Hematopoietic multipotent progenitor cell (in vitro differentiated cells): Measurements from ENCODE around the gene PDE9A. TPM values are rescaled to one million over a fixed set of nuclear protein-coding genes. Genes with fewer than 3 reads are reported as not detected.
A peak's percentile ranks its signal among the peaks of the same experiment; 100 is the strongest.

ENCODE experiments used
- DNase-seq, 3 donors: peaks; one replicate each; pipeline ENCODE4 v3.0.0-alpha.2; 2011 to 2015; ENCODE audit warnings: low read depth in 2 of 3, low spot score in 2 of 3
- total RNA-seq: library from RNA; depleted of rRNA; stranded (reverse); fragments of >200 nt; gene quantifications from one replicate; pipeline ENCODE4 v1.2.3, GENCODE V29; 2012

The PDE9A gene
- total RNA-seq, 1 donor, result 0.27 TPM

DNA sequence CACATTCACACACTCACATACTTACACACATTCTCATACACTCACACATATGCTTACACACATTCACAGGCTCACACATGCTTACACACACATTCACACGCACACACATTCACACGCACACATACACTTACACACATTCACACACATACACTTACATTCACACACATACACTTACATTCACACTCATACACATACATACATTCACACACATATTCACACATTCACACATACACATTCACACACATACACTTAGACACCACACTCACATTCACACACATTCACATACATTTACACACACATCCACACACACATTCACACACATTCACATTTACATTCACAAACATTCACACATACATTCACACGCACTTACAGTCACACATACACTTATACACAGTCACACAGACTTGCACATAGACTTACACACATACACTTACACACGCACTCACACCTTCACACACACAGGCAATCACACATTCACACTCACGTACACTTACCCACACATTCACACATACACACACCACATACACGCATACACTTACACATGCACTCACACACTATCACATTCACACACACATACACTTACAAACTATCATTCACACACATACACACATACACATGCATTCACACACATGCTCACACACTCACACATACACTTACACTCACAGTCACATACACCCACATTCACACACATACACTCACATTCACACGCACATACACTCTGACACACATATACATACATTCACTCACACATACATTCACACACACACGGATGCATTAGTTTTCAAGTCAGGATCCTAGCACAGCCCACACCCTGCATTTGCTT lies 16.8 kb downstream of the PDE9A start:
- DNase-seq, result no peak

DNA sequence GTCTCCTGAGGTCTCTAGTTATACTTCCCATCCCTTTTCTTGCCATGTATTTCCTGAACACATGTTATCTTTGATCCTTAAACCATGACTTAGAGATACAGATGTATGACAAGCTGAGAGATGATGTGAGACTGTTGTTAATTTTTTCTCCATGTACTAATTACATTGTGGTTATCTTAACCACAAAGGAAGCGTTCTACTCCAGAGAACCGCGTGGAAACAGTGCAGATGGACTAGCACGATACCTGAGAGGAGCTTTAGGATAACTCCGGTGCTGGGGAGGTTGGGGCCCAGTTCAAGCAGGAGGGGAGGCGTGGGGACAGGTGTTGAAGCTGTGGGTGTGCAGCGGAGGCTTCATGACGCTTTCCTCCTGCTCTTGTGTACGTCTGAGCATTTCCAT lies 17.5 kb downstream of the PDE9A start:
- peak in 1 of 3 donors; percentile 42 for DNase-seq

DNA sequence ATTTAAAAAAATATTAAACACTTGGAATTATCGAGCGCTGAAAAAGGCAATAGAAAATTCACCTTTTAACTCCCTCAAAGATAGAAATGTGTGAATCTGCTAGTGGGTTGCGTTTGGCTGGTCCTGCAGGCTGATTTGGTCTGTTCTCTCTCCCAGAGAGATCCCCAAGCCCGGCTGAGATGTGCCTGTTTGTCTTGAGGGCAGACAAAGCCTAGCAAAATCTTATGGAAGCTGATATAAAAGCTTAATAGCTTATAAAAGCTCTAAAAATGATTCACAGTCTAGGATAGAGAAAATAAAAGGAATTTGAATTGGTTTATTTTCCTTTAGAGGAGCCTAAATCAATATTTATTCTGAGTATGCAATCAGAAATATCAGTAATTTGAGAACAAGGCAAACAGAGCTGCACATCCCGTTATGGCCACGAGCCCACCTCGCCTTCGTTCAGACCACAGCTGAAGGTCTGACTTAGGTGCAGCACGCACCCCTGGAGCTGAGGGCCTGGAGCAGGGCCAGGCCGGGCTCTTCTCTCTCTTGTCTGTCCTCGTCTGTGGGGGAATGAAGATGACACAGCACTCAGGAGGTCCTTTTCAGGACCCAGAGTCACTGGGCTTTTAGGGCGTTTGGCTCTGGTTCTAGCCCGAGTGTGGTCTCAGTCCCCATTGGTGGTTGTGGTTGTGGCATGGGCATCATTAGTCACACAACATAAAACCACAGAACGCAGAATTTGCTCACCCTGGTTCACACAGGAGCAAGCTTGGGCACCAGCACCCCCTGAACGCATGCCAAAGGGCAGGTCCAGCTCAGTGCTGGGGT lies 18.6 kb downstream of the PDE9A start:
- DNase-seq, result no peak

DNA sequence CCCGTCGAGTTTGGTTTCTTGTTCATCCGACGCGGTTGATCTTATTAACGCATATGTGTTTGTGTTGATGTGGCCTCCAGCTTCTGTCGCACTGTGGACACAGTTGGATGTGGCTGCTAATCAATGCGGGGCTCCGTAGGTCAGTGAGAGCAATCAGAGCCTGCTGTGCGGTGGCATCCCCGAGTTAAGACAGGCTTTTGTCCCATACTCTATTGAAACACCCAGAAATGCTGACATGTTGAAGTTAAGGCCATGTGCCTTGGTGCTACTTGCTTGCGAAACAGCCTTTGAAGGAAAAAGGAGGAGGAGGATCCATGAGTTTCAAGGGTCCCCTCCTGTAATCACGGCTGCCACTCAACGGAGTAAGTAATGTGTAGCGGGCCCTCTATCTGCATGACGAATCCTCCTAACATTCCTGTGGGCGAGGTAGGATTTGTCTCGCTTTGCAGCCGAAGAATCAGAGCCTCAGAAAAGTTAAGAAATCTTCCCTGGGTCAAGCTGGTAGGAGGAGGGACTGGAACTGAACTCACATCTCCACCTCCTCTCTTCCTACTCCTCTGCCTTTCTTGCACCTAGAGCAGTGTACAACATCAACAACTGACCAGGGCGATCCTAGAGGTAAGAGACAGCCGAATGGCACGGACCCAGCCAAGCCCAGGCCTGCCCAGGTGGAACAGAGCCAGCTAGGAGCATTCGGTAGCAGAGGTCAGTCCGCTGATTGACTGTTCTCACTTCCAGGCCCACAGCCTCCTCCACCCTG lies 19.5 kb downstream of the PDE9A start:
- no peak for DNase-seq

DNA sequence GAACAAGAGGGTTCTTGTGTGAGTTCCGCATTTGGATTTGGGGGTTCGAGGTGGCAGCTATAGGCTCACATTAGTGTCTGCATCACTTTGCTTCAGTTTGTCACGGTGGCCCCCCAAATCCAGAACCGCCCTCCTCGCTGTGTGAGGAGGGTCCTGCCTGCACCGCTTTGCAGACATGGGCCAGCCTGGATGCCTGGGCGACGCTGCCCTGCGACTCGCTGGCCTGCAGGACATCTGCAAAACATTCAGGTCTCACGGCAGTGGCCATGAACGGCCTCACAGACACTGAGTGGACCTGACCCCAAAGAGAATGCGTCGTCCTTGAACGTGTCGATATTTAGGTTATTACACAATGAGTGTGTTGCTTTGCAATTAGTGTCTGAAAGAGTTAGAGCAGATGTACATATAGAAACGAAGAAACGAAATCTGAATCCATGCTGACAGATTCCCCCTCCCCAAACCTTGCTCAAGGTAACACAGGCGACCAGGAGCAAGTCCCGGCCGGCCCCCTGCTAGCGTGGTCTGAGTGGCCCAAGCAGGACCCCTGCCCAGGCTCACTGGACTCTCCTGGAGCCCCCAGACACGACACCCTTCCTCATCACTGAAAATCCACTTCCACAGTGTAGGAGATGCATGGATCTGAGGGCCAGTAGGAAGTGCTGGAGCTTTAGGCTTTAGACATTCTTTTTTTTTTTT lies 20.4 kb downstream of the PDE9A start:
- DNase-seq, result no peak

DNA sequence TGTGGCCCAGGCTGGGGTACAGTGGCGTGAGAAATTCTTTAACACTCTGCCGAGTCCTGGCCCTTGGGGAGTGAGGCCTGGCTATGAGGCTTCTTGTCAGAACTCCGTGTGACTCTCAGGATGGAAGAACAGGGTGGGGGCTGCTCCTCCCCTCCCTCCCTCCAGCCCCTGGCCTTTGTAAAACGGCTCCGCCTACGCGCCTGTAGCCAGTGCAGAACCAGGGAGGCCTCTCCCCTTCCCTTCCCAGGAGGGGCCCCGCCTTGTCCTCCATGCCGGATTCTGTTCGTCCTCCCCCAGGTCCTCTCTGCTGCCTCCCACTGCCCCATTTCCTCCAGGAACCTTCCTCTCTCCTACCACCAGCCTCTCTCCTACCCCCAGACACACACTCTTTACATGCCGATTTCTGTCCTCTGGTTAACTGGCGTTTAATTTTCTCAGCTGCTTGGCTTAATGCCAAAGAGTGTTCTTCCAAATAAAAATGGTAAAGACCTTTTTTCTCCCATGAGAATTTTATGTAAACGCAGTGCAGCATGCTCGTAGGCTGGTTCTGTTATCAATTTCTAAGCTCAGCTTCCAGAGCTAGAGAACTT lies 21.0 kb downstream of the PDE9A start:
- DNase-seq, result no peak

DNA sequence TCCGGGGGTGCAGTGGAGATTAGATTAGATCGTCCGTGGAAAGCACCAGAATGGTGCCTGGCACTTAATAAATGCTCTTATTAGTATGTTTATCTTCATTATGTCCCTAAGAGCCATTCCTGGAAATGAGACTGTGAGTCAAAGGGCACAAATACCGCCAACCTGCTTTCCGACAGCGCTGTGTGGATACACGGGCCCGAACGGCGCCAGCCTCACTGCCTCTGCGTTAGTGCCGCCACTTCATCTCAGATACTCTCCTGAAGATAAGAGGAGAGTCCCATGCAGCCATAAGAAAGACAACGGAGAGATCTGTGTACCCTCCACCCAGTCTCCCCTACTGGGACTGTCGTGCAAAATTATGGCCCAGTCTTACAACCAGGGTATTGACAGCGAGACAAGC lies 22.0 kb downstream of the PDE9A start:
- DNase-seq, result no peak

DNA sequence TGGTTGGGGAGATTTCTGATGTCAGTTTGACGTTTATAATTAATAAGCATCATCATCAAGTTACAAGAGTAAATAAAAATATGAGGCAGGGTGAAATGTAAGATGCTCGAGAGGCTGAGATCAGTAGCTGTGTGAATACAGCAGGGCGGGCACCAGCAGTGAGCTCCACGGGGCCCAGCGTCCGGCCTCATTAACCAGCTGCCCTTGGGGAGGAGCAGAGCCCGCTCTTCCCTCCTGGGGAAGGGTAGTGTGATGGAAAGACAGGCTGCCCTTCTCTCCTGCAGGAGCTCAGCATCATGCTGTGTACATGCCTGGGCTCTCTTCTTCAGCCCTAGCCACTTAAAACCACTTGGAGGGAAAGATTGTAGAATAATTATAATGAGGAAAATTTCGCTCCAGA lies 23.4 kb downstream of the PDE9A start:
- DNase-seq, result no peak

DNA sequence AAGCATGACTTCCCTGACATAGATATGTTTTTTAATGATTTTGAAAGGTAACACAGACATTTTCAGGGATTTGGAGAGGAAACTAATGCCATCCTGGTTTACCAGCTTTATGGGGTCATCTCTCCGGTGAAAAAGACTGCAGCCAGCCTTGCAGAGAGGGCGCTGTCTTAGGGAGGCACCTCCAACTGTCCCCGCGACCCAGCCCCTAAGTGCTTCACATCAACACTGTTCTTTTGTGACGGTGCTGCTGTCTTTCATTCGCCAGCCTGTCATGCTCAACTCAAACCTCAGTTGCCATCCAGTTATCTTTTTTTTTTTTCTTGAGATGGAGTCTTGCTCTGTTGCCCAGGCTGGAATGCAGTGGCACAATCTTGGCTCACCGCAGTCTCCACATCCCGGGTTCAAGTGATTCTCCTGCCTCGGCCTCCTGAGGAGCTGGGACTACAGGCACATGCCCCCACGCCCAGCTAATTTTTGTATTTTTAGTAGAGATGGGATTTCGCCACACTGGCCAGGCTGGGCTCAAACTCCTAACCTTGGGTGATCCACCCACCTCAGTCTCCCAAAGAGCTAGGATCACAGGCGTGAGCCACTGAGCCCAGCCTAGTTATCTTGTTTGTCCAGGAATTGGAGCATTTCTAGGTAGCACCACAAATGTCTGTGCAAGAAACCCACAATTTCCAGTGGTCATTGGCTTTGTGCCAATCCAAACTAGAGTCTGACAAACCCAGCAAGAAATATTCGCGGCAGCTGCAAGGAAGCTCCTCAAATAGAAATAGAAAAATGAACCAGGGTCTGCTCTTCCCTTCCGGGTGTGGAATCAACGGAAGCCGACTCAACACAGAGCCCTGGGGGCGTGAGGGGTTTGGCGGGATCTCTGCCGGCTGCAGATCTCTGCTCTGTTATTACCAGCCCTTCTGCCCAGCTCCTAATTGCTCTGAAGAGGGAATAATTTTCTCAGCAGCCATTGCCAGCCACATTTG lies 24.2 kb downstream of the PDE9A start:
- peak in 2 of 3 donors; percentile 63 to 87 for DNase-seq

DNA sequence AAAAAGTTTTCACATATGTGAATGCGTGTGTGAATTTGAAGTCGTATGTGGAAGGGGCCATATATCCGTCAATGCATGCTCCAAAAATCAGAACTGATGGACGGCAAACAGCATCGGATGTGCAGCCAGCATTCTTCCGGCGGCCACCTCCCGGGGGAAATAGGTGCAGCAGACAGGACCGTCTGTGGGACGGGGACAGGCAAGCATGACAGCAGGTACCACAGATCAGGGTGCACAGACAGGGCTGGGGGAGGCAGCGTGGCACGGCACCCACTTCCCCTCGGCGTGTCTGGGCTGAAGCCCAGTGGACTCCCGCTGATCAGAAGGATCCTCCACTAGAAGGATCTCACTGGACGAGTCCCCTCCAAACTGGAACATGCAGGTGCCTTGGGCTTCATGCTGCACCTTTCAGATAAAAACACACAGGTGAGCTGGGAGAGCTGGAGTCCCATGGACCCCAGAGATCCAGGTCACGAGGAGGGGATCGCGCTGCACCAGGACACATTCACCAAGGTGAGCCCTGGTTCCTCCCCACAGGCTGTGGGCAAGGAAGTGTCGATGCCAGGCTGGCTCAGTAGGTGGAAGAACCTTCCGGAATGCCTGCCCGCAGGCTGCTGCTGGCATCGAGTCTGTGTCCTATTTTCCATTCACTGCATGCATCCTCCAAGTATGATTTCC lies 25.3 kb downstream of the PDE9A start:
- no peak for DNase-seq

DNA sequence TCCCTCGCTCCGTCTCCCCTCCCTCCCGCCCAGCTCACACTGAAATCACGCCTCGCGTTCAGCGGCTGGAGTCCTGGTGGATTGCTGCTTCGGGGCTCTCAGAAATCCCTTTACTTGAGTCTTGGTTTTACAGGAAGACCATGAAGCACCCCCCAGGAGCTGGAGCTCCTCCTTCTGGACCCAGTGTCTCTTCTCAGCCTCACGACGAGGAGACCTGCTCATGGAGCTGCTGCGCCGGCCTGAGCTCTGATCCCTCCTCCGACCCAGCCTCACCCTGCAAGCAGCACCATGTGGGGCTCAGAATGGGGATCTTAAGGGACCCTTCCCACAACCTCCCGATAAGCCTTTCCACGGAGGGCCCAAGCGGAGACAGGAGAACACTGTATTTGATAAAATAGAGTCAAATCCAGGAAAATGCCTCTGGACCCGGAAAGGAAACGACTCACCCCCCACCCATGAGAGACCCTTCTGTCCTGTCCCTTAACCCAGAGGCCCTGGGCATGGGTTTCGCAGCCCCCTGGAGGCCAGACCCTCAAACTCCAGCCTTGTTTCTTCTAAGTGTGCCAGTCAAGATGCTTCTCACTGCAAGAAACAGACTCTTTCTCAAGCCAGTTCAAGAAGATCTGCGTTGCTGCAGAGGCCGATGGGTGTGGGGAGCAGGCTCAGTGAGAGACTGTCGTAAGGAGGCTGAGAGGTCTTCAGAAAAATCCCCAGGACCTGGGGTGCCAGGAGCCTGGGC lies 26.1 kb downstream of the PDE9A start:
- no peak for DNase-seq

DNA sequence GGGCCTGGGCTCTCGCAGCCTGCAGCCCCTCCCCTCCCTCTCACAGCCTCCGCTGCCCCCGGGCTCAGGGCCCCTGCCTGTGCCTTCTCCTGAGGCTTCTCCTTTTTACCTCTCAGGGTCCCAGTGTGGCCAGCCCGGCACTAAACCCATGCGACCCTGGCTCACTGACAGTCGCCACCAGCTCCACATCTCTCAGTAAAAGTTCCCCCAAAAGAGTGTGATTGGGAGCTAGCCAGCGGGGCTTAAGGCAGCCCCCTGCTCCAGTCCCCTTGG lies 26.6 kb downstream of the PDE9A start:
- no peak for DNase-seq

DNA sequence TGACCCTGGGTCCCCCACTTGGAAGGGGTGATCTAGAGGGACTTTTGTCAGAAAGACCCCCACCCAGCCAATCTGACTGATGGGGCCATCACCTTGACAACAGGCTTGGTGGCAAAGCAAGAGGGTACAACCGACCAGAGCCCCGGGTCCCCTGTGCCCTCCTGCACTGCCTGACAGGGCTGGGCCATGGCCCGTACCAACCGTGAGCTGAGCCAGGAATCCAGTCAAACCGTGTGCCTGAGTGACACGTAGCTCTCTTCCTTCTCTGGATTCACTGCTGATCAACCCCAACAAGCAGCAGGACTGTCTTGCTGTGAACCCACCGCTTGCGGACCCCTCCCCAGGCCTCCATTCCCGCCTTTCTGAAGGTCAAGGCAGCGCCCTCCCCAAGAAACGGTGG lies 27.0 kb downstream of the PDE9A start:
- no peak for DNase-seq

DNA sequence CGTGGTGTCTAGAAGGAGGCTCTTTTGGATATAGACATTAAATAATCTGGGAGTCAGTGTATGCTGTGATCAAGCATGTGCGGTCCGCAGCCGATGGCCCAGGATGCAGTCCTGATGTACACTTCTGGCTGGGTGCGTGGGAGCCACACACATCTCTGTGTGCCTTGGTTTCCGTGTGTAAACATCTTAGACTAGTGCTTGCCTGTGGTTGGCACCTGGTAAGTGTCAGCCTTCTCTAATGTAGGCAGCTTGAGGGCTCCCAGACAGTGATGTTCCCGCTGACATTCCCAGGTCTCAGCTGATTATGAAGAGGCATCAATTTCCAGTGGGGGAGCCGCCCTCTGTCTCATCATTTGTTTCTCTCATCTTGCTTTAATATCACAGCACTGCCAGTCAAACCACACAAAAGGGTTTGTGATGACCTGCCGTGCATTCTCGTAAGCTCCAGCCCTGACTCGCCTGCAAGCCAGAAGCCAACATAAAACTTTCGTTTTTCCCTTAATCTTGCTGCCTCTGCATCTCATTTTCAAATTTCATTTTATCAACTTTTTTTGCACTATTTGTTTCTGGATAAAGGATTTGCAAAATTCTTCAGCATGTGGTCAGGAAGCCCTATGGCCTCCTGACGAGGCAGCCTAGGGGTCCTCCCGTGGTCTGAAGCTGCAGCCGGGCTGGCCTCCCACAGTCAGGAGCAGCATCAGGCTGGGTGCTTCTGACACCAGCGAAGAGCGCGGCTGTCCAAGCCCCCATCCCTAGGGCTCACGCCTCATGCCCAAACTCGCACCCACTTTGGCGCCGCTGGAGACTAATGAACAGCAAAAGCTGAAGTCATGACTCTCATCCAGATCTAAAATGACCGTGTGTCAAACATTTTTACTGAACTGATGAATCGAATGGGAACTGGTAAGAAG lies 28.1 kb downstream of the PDE9A start:
- no peak for DNase-seq

DNA sequence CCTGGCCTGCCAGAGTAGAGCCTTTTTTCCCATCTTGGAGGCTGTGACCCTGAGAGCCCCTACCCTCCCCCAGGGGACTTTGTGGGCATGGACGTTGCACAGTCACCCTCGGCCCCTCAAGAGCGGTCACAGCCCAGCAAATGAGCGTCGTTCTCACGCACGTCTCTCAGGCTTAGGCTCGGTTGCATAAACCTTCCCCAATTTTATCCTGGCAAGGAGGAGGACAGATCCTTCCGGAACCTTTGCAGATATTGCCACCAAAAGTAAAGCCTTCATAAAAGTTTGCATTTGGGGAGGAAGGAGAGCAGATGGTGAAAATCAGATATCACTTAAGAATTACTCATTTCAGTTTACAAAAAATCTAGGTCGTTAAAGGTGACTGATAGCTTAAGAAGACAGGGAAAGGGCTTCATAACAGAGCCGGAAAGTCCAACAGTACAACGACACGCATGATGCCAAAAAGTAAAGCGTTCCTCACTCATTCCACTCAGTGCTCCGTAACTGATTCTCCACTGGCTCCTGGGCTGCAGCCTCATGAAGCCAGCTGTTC lies 29.3 kb downstream of the PDE9A start:
- DNase-seq, result no peak

DNA sequence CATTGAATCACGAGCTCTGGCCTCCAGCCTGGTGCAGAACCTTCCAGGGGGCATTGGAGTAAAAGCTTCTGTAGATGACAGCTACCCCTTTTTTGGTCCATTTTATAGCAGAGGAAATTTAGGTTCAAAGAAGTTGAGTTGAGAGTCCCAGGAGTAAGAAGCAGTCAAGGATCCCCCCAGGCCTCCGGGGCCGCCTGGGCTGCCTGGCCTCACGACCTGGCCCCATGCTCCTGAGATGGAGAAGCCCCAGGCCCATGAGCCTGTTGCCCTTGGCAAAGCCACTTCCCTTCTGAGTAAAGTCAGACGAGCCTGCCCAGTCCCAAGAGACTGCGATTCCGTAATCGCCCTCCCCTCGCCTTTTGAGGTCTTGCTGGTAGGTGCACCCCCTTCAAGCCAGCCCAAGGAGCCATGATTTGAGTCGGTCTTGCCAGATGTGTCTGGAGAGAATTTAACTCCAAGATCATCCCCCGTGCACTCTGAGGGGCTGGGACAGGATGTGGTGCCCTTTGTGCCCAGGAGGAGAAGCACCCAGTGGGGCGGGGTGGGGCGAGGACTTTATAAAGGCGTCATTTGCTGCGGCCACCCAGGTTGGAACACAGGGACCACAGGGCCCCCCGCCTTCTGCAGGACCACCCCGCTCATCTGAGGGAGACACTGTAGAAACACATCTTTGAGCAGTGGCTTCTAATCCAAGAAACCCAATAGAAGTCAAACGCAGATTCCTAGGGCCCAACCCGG lies 30.1 kb downstream of the PDE9A start:
- no peak for DNase-seq
